Urothelium cell line (cell line): Measurements from ENCODE around the gene POLR3G.

Source experiments
- DNase-seq: peaks from one replicate; pipeline ENCODE4 v3.0.0; 2011; ENCODE audit warnings: low spot score, mixed read lengths
- FAIRE-seq: peaks from 2 replicates; lab custom pipeline; 2011; peaks lifted over from hg19 to GRCh38; lab: Jason Lieb, UNC

Gene POLR3G

GRCh38 chr5:90549729-90550275, 75.1 kb downstream of the POLR3G start:
- DNase-seq (no peak), FAIRE-seq (no peak)

GRCh38 chr5:90550963-90551362, 76.3 kb downstream of the POLR3G start:
- DNase-seq: no peak

GRCh38 chr5:90551376-90551775, 76.7 kb downstream of the POLR3G start:
- FAIRE-seq (no peak), DNase-seq (no peak)

More at GRCh38 chr5:90550963-90551362, 76.3 kb downstream of the POLR3G start:
- no peak for FAIRE-seq

- FAIRE-seq (no peak), DNase-seq (no peak)
These were observed 79.0 kb downstream of the POLR3G start for GRCh38 chr5:90553711-90554110.

GRCh38 chr5:90554358-90555006, 79.8 kb downstream of the POLR3G start:
- FAIRE-seq: no peak
- DNase-seq: no peak

- no peak for FAIRE-seq
- no peak for DNase-seq
These were observed 81.0 kb downstream of the POLR3G start for GRCh38 chr5:90555666-90556065.

GRCh38 chr5:90557391-90557790, 82.7 kb downstream of the POLR3G start:
- no peak for FAIRE-seq

GRCh38 chr5:90557871-90558270, 83.2 kb downstream of the POLR3G start:
- no peak for FAIRE-seq

More at GRCh38 chr5:90557391-90557790, 82.7 kb downstream of the POLR3G start:
- no peak for DNase-seq

GRCh38 chr5:90558344-90559192, 83.9 kb downstream of the POLR3G start, which contains the start of gene ADGRV1:
ADGRV1 (plus strand) TSS chr5:90558797; CDS start chr5:90558896, 99 bp downstream.
- FAIRE-seq (peak; percentile 72), DNase-seq (peak; percentile 90)

More at GRCh38 chr5:90557871-90558270, 83.2 kb downstream of the POLR3G start:
- no peak for DNase-seq

GRCh38 chr5:90560771-90561170, 86.1 kb downstream of the POLR3G start:
- FAIRE-seq (no peak), DNase-seq (no peak)

- DNase-seq: no peak
These were observed 87.1 kb downstream of the POLR3G start for GRCh38 chr5:90561766-90562165.

GRCh38 chr5:90562341-90562740, 87.7 kb downstream of the POLR3G start:
- FAIRE-seq (no peak), DNase-seq (no peak)

More at GRCh38 chr5:90561766-90562165, 87.1 kb downstream of the POLR3G start:
- FAIRE-seq: no peak

- no peak for DNase-seq
- FAIRE-seq: no peak
These were observed 88.4 kb downstream of the POLR3G start for GRCh38 chr5:90563108-90563507.
